D721Med (cell line): ENCODE measurements around the gene COL28A1.
"Not testable (repeated sequence)": the region's sequence is repeated elsewhere in the genome, so short reads cannot be mapped to it uniquely, and the experiment has no call there.

Experiments used
- DNase-seq: peaks from one replicate; pipeline ENCODE4 v3.0.0; 2011; ENCODE audit warnings: low spot score; ENCODE audit not compliant: insufficient read length
- FAIRE-seq: peaks from 2 replicates; lab custom pipeline; 2011; peaks lifted over from hg19 to GRCh38; lab: Jason Lieb, UNC
- TF ChIP-seq, protein P1 (sequence below): IDR thresholded peaks from 2 replicates; pipeline ENCODE4 v1.5.1; 2012; ENCODE audit warnings: mild to moderate bottlenecking, control low read depth; ENCODE audit not compliant: insufficient read depth; ENCODE audit errors: missing control alignments

The COL28A1 gene

DNA sequence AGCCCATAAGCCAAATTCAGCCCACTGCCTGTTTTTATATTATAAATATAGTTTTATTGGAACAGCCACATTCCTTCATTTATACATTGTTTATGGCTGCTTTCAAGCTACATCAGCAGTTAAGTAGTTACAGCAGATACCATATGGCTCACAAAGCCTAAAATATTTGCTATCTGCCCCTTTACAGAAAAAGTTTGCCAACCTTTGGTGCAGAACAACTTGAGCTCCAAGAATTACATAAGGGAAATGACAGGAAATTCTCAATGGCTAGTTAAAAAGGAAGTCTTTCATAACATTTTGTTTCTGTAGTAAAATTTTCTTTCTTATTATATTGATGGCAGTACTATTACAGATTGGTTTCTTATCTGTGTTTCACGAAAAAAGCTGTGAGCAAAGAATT lies 59.3 kb downstream of the COL28A1 start:
- TF ChIP-seq, protein P1, sequence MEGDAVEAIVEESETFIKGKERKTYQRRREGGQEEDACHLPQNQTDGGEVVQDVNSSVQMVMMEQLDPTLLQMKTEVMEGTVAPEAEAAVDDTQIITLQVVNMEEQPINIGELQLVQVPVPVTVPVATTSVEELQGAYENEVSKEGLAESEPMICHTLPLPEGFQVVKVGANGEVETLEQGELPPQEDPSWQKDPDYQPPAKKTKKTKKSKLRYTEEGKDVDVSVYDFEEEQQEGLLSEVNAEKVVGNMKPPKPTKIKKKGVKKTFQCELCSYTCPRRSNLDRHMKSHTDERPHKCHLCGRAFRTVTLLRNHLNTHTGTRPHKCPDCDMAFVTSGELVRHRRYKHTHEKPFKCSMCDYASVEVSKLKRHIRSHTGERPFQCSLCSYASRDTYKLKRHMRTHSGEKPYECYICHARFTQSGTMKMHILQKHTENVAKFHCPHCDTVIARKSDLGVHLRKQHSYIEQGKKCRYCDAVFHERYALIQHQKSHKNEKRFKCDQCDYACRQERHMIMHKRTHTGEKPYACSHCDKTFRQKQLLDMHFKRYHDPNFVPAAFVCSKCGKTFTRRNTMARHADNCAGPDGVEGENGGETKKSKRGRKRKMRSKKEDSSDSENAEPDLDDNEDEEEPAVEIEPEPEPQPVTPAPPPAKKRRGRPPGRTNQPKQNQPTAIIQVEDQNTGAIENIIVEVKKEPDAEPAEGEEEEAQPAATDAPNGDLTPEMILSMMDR = no peak
- DNase-seq = no peak
- no peak for FAIRE-seq

DNA sequence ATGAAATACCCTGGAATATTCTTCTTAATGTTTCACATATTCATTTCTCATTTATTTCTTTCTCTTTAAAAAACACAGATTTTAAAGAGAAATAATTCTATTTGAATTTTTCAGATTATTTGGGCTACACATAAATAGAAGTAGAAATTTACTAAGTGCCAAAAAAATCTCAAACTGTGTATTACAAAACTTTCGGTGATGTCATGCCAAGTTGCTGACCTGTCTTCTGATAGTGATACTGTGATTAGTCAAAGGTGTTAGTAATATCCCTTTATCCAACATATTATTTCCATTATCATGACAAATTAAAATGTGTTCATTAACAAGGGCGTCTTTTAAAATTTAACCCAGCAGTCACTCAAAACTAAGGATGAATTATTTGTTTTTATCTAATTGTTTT lies 60.1 kb downstream of the COL28A1 start:
- DNase-seq (no peak), FAIRE-seq (no peak)
- TF ChIP-seq, protein P1 = no peak

DNA sequence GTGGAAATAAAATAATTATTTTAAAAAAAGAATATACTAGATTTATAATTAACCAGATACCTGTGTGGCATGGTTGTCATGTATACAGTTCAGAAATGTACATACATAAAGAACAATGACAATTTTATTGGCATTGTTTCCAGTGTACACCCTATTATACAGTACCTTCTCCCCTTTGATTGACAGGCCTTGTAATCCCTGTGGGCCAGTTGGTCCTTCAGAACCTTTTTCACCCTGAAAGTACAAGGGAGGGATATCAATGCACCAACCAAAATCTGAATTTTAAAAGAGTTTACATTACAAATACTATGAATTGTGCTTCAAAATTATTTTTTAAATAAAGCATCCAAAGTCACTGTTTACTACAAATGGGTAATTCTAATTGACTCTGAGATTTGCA lies 61.2 kb downstream of the COL28A1 start:
- no peak for FAIRE-seq
- TF ChIP-seq, protein P1 = no peak

DNA sequence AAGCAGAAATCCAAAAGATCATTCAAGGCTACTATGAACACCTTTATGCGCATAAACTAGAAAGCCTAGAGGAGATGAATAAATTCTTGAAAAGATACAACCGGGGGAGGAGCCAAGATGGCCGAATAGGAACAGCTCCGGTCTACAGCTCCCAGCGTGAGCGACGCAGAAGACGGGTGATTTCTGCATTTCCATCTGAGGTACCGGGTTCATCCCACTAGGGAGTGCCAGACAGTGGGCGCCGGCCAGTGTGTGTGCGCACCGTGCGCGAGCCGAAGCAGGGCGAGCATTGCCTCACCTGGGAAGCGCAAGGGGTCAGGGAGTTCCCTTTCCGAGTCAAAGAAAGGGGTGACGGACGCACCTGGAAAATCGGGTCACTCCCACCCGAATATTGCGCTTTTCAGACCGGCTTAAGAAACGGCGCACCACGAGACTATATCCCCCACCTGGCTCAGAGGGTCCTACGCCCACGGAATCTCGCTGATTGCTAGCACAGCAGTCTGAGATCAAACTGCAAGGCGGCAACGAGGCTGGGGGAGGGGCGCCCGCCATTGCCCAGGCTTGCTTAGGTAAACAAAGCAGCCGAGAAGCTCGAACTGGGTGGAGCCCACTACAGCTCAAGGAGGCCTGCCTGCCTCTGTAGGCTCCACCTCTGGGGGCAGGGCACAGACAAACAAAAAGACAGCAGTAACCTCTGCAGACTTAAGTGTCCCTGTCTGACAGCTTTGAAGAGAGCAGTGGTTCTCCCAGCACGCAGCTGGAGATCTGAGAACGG lies 70.5 kb downstream of the COL28A1 start:
- FAIRE-seq, DNase-seq: not testable (repeated sequence)

More for the DNA sequence above, 61.2 kb downstream of the COL28A1 start:
- DNase-seq = no peak

DNA sequence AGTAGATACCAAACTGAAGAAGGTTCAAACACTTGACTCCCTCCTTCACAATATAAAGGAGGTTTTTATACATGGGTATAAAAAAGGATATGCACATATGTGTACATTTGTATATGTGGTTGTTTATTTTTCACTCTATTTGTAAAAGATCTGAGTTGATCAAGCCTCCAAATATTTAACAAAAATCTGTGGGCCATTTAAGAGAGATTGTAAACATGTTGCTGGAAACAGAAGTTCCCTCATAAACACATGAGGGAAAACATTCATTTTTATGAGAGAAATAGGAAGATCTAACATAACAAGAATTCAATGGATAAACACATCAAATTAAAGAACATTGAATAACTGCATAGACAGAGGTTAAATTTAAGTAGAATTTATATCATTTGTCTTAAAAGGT lies 81.7 kb downstream of the COL28A1 start:
- no peak for DNase-seq
- TF ChIP-seq, protein P1 = no peak
- FAIRE-seq = no peak

DNA sequence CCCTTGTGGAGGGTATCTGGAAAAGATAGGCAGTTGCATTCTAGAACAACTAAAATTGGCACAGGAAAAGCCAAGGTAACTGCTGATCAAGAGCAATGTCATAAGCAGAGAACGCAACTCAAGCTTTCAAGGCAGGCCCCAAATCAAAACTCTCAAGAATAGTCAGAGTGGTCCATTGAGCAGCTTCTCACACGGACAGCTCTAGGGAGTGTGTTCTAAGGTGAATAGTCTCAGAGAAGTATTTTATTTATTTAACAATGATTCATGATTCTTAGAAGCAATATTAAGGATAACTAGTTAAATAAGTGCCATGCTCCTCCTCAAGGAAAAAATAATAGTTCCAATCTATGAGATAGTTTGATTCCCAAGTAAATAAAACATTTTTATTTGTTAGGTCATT lies 83.0 kb downstream of the COL28A1 start:
- DNase-seq (no peak), FAIRE-seq (no peak)
- TF ChIP-seq, protein P1 = no peak

DNA sequence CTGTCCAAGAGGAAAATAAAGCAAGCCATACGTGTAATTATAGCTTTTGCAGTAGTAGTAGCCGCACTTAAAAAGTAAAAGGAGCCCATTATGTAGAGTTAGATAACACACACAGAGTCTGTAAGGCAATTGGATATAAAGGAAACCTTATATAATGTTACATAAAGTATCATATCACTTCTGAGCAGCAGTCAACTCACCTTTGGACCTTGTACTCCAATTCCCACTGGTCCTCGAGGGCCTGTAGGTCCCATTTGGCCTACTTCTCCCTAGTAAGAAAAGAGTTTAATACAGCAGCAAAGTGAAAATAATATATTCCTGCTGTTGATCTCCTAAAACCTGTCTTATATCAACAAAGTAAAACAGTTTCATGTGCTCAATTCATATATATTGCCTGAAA lies 83.6 kb downstream of the COL28A1 start:
- TF ChIP-seq, protein P1 = no peak
- no peak for FAIRE-seq
- no peak for DNase-seq

DNA sequence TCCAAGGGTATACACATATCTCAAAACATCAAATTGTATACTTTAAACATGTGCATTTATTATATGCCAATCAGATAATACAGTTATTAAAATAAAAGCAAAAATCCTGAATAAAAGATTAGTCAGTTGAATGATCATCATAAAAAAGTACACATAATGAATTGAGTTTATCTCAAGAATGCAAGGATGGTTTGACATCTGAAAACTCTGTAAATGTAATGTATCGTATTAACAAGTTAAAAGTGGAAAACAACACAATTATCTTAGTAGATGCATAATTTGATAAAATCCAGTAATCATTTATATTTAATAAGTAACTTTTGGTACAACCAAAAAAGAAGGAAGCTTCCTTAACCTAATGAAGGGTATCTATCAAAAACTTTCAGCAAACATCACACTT lies 86.6 kb downstream of the COL28A1 start:
- TF ChIP-seq, protein P1 = no peak
- DNase-seq (no peak), FAIRE-seq (no peak)
